ENCODE measurements around the gene EXOC8.
A peak's percentile ranks its signal among the peaks of the same experiment; 100 is the strongest.

EXOC8 gene, protein sequence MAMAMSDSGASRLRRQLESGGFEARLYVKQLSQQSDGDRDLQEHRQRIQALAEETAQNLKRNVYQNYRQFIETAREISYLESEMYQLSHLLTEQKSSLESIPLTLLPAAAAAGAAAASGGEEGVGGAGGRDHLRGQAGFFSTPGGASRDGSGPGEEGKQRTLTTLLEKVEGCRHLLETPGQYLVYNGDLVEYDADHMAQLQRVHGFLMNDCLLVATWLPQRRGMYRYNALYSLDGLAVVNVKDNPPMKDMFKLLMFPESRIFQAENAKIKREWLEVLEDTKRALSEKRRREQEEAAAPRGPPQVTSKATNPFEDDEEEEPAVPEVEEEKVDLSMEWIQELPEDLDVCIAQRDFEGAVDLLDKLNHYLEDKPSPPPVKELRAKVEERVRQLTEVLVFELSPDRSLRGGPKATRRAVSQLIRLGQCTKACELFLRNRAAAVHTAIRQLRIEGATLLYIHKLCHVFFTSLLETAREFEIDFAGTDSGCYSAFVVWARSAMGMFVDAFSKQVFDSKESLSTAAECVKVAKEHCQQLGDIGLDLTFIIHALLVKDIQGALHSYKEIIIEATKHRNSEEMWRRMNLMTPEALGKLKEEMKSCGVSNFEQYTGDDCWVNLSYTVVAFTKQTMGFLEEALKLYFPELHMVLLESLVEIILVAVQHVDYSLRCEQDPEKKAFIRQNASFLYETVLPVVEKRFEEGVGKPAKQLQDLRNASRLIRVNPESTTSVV

GRCh38 chr1:231337472-231338269, at the start of gene EXOC8:
Gene EXOC8, minus strand, starts transcription at chr1:231337852. Its CDS starts 107 bp downstream, at chr1:231337745.
- DNase-seq = peak; percentile 96

DNA sequence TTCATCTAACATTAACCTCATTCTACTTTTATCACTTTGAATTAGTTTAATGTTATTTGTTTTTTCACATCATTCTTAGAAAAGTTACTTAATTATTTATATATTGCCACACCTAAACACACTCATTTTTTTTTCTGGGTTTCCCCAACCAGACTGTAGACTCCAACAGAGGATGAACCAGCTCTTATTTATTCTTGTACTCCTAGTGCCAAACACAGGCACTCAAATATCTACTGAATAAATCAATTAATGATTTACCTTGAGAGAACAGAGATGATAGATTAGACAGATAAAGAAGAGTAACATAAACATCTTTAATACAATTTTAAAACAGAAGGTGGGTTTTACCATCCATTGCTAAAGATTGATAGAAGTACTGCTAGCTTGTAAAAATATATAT, 48.8 kb upstream of the EXOC8 start:
- no peak for DNase-seq

GRCh38 chr1:231385416-231385748, 47.7 kb upstream of the EXOC8 start:
- no peak for DNase-seq

DNA sequence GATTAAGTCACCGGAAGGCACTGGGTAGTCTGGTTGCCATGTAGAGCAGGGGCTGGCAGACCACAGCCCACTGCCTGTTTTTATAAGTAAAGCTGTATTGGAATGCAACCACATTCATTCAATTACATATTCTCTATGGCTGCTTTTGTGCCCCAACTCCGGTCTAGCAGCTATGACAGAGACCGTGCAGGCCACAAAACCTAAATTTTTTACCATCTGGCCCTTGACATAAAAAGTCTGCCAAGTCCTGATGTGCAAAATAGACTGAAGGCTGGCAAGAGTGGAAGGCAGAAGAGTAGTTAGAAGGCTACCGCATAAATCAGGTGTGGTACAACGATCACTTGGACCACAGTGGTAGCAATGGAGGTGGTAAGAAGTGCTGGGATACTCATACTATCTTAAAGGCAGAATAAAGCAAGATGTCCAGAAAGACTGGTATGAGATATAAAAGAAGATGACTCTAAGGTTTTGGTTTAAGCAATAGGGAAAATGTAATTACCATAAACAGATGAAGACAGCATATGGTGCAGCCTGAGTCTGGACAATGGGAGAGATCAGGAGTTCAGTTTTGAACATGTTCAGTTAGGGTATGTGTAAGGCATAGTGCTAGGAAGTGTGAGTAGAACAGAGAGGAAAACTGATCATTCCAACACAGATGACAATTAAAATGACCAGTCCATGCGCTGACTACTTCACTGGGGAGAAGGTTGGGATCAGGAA, 47.2 kb upstream of the EXOC8 start:
- DNase-seq = no peak

DNA sequence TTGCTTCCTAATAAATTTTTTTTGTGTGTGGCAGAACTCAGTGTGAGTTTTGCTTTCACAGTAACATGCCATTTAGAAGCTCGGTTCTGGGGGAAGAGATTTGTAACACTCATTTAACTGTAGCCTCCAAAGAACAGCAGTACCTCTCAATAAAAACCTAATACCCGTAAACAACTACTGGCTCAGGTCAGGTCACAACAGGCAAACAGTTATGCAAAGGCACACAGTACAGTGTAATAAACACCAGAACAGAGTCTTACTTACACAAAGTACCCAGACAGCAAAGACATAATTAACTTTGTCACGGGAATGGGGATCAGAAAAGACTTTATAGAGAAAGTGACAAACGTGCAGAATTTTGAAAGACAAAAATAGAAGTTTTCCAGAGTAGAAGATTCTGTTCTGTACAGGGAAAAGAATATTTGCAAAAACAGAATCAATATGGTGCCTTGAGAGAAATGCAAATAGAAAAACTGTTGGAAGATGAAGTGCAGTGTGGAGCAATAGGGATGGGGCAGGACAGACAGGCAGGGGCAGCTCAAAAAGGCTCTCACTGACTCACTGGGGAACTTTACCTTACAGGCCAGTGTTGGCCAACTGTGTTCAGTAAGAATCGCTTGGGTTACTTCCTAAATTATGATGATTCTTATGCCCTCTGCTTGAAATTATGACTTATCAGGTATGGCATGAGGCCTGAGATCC, 45.7 kb upstream of the EXOC8 start:
- no peak for DNase-seq

- no peak for DNase-seq
These were observed 44.8 kb upstream of the EXOC8 start for GRCh38 chr1:231382426-231382825.

GRCh38 chr1:231381729-231382128, 44.1 kb upstream of the EXOC8 start:
- no peak for DNase-seq

DNA sequence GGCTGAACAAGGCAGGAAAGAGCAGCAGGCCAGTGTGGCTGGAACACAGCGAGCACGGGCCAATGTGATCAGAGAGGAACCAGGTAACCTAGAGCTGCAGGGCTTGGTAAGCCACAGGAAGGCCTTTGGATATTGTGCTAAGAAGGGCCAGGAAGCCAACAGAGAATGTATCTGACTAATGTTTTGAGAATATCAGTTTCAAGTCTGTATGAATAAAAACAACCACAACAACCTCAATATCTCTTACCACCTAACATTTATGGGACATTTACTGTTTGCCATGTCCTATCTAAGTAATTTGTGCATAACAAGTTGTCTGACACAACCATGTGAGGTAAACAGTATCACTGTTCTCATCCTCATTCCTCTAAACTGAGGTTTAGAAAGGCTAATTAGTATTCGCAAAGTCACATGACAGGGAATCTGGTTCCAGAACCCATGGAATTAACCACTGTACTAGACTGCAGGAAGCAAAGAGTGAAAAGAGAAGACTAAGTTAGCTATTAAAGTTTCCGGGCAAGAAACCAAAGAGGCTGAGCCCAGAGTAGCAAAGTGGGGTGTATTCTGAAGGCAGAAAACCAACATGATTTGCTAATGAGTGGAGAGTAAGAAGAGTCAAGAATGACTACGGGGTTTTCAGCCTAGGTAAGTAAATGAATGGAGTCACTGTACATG, 39.4 kb upstream of the EXOC8 start:
- no peak for DNase-seq

DNA sequence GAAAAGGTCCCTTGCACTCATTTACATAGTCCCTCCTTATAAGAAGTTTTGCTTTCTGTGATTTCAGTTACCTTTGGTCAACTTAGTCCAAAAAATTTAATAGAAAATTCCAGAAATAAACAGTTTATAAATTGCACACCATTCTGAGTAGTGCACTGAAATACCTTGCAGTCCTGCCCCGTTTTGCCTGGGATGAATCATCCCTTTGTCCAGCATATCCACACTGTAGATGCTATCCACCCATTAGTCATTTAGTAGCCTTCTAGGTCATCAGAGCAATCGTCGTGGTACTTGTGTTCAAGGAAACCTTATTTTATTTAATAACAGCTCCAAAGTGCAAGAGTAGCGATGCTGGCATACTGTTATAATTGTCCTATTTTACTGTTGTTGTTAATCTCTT, 38.4 kb upstream of the EXOC8 start:
- DNase-seq = no peak

DNA sequence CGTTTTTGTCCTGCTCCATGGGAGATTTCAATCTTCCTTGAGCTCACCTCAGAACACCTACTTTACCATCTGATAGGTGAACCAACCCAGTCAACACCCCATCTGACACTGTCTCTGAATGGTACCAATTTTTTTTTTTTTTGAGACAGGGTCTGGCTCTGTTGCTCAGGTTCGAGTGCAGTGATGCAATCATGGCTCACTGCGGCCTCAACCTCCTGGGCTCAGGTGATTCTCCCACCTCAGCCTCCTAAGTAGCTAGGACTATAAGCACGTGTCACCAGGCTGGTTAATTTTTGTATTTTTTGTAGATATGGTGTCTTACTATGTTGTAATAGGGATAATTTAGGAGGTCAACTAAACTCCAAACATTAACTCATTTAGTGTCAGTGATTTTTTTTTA, 36.7 kb upstream of the EXOC8 start:
- no peak for DNase-seq

- DNase-seq = no peak
These were observed 34.8 kb upstream of the EXOC8 start for GRCh38 chr1:231372501-231372900.

- DNase-seq = no peak
These were observed 31.6 kb upstream of the EXOC8 start for GRCh38 chr1:231369282-231369681.

- DNase-seq = no peak
These were observed 26.5 kb upstream of the EXOC8 start for GRCh38 chr1:231364192-231364591.

DNA sequence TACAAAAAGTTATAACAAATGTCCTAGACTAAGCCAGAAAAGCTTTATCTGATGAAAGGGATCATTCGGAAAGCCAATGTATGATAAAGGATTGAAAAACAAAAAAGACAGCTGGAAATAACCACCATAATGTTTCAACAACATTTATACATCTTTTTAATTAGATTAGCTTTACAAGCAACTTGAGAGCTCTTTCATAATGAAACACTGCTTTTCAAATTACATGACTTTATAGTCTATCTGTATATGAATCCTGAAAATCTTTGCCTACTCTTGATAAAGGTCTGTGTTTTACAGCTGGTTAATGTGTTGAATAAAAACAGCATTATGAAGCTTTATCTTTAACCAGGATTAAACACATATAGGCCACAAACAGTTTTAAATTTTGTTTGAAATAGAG, 26.0 kb upstream of the EXOC8 start:
- no peak for DNase-seq

GRCh38 chr1:231362325-231362724, 24.7 kb upstream of the EXOC8 start:
- DNase-seq = no peak

GRCh38 chr1:231359113-231359512, 21.5 kb upstream of the EXOC8 start:
- DNase-seq = no peak

GRCh38 chr1:231357831-231358354, 20.2 kb upstream of the EXOC8 start:
- DNase-seq = peak; percentile 63

- no peak for DNase-seq
These were observed 19.6 kb upstream of the EXOC8 start for GRCh38 chr1:231357187-231357772.

- DNase-seq = no peak
These were observed 17.5 kb upstream of the EXOC8 start for GRCh38 chr1:231355171-231355570.

- DNase-seq = no peak
These were observed 16.8 kb upstream of the EXOC8 start for GRCh38 chr1:231354330-231355020.

All from CD4-positive, alpha-beta T cell treated with Interleukin-4 for 4 hours (primary cell).